ENCODE data around the gene MTUS2. TPM values are rescaled to one million over a fixed set of nuclear protein-coding genes. Genes with fewer than 3 reads are reported as not detected.

Gene MTUS2
- total and polyA plus RNA-seq, 2 of the 8 experiments (the other 6 are each of a cell fraction or from before 2014, with no cell fraction given) = 0.18 to 0.80 TPM

- Histone ChIP-seq H4K91ac (replicated peaks; ENCODE audit: insufficient read length, low read length) (no peak overlapping the region), H3K4me3 (ENCODE audit: extremely low read depth in 1 of 4, insufficient read depth in 2 of 4, low read depth in 3 of 4, low read length in 4 of 4) (no peak overlapping the region), H3K9me3 (ENCODE audit: insufficient read depth in 2 of 2, low read depth in 1 of 2, low read length in 1 of 2) (peaks cover 0 to 3% of the 10 kb centered on the region in 2 experiments; a peak in 1 of 4 replicates), H3K14ac (ENCODE audit: insufficient read length) (no peak overlapping the region), H3K79me1 (ENCODE audit: low read depth, low read length) (no peaks in the 10 kb centered on the region), H3K9ac (replicated peaks in 1 of 4; ENCODE audit: extremely low read depth in 1 of 4, low read depth in 3 of 4, low read length in 3 of 4) (no peak overlapping the region), H3K18ac (ENCODE audit: extremely low read depth, low read length) (no peak overlapping the region), H2BK120ac (replicated peaks; ENCODE audit: low read depth, low read length) (no peak overlapping the region), H2BK20ac (ENCODE audit: low read length) (no peak overlapping the region), H2AK5ac (ENCODE audit: low read depth, low read length) (no peak overlapping the region), H4K5ac (ENCODE audit: insufficient read length, low read depth, low read length) (no peak overlapping the region), H3K36me3 (ENCODE audit: control insufficient read depth in 2 of 4, insufficient read depth in 4 of 4, low read length in 3 of 4) (no peaks in the 10 kb centered on the region), H3K79me2 (ENCODE audit: control insufficient read depth in 1 of 2, insufficient read depth in 2 of 2, low read length in 2 of 2) (no peaks in the 10 kb centered on the region), H2BK5ac (ENCODE audit: low read depth, low read length) (no peak overlapping the region), H2BK15ac (ENCODE audit: low read length) (no peak overlapping the region), H3K56ac (replicated peaks; ENCODE audit: insufficient read length, low read depth, low read length) (no peak overlapping the region), H4K8ac (ENCODE audit: extremely low read depth, insufficient read depth, low read length) (no peak overlapping the region), H3K4me1 (replicated peaks in 1 of 4; ENCODE audit: control insufficient read depth in 3 of 4, insufficient read depth in 4 of 4, low read length in 3 of 4) (peaks cover 0 to 4% (median 2%) of the 10 kb centered on the region in 4 experiments; a peak in 2 of 7 replicates), H3K4ac (replicated peaks; ENCODE audit: insufficient read length, low read depth, low read length) (no peak overlapping the region), H3K23me2 (ENCODE audit: low read depth, low read length) (no peaks in the 10 kb centered on the region), H3K23ac (ENCODE audit: insufficient read length) (no peak overlapping the region), H2AFZ (ENCODE audit: low read length) (no peak overlapping the region), H4K20me1 (replicated peaks in 1 of 2; ENCODE audit: control insufficient read depth in 1 of 2, insufficient read depth in 2 of 2, low read length in 2 of 2) (no peaks in the 10 kb centered on the region), H3K27ac (ENCODE audit: low read depth, low read length) (no peak overlapping the region), H2BK12ac (ENCODE audit: low read depth, low read length) (no peak overlapping the region), H3K4me2 (ENCODE audit: insufficient read depth in 1 of 2, low read depth in 2 of 2, low read length in 2 of 2) (no peak overlapping the region), H3K27me3 (replicated peaks in 1 of 4; ENCODE audit: control insufficient read depth in 3 of 4, extremely low read depth in 1 of 4, insufficient read depth in 3 of 4, low read length in 3 of 4) (no peaks in the 10 kb centered on the region)
- no peak for DNase-seq (ENCODE audit: low read depth in 1 of 2, low spot score in 2 of 2)
- WGBS, 2 experiments (ENCODE audit: extremely low coverage in 1 of 2, insufficient coverage in 1 of 2, insufficient read length in 1 of 2, insufficient replicate concordance in 2 of 2, low coverage in 1 of 2, low lambda C conversion rate in 2 of 2, missing lambda C conversion rate in 1 of 2) = 69% methylated on average over 4 of the region's 4 CpGs; no CpG with 5 or more reads in 1 of the 2 experiments
- POLR2A ChIA-PET (ENCODE audit: partially characterized antibody) = no interaction called here
- CTCF ChIA-PET (ENCODE audit: partially characterized antibody) = interaction anchor here (0.6 to 2.7 kb wide), 4 partner anchors 9 to 196 kb away, joined by 3 to 10 read pairs (median 3); no protein-coding TSS in a partner anchor
- FAIRE-seq = no peak
- no peak for TF ChIP-seq GTF2F1 (IDR thresholded peaks at IDR 0.05; ENCODE audit: borderline replicate concordance, low read depth, low read length)
- no peak for TF ChIP-seq SIN3A (conservative IDR thresholded peaks at IDR 0.05 in 1 of 2, IDR thresholded peaks at IDR 0.05 in 1 of 2; ENCODE audit: low read depth in 1 of 2, low read length in 2 of 2)
- TF ChIP-seq CREB1 (IDR thresholded peaks at IDR 0.05) = no peak
- no peak for TF ChIP-seq FOSL1 (IDR thresholded peaks at IDR 0.05; ENCODE audit: insufficient read depth, low read depth, low read length)
- TF ChIP-seq RXRA (IDR thresholded peaks at IDR 0.05; ENCODE audit: insufficient read depth, low read depth, low read length) = no peak
- no peak for TF ChIP-seq TEAD4 (IDR thresholded peaks at IDR 0.05; ENCODE audit: low read depth, low read length)
- TF ChIP-seq CHD1 (IDR thresholded peaks at IDR 0.05; ENCODE audit: low read depth, low read length) = no peak
- TF ChIP-seq ZNF274 (IDR thresholded peaks at IDR 0.05; ENCODE audit: borderline replicate concordance, extremely low read depth, low read length) = no peak
- no peak for TF ChIP-seq SAP30 (IDR thresholded peaks at IDR 0.05; ENCODE audit: insufficient read depth, insufficient replicate concordance, low read length)
- TF ChIP-seq RAD21 (IDR thresholded peaks at IDR 0.05 in 1 of 2, conservative IDR thresholded peaks at IDR 0.05 in 1 of 2; ENCODE audit: low read depth in 2 of 2, low read length in 2 of 2) = no peak
- TF ChIP-seq ATF2 (IDR thresholded peaks at IDR 0.05; ENCODE audit: low read length) = no peak
- no peak for TF ChIP-seq SIRT6 (IDR thresholded peaks at IDR 0.05; ENCODE audit: low read length)
- TF ChIP-seq SIX5 (IDR thresholded peaks at IDR 0.05; ENCODE audit: low read depth, low read length) = no peak
Measured at GRCh38 chr13:29050719-29051118, 230.6 kb downstream of the MTUS2 start.
